Measurements from ENCODE around the gene PALD1.
"Not testable (repeated sequence)": the region's sequence is repeated elsewhere in the genome, so short reads cannot be mapped to it uniquely, and the experiment has no call there.

PALD1 gene

DNA sequence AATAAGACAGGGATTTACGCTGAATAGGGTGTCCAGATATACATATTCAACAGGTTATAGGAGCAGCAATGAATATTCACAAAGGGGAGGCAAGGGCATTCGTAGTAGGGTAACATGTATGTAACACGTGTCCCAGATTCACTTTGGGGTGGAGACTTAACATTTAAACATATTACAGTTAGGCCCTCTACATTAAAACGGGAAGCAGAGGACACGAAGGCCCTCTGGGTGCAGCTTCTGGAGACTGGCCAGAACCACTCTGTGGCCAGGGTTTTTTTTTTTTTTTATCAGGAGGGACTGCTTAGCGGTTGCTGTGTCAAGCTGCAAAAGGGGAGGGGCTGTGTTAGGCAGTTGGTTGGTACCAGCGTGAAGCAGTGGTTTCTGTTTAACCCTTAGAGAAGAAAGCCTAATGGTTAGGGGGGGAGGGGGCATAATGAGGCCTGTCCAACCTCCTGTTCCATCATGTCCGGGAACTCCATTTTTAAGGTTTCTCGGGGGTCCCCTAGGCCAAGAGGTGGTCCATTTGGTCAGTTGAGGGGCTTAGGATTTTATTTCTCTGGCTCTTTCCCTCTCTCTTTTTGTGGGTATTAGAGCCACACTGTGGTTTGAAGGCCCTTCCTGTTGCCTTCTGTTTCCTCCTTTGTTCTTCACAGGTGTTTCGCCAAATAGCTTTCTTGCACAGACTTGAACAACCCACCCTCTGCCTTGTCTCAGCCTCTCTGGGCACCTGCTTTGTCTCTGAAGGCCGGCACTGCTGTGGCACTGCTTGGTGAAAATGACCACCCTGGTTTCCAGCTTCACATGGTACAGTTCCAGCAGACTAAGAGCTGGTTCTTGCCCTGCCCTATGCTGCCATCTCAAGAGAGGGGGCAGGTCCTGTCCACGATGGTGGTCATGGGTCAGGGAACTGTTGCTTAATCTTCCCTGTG lies 97.6 kb downstream of the PALD1 start:
- no peak for DNase-seq

GRCh38 chr10:70576803-70577517 lies 98.4 kb downstream of the PALD1 start:
- DNase-seq, result no peak

DNA sequence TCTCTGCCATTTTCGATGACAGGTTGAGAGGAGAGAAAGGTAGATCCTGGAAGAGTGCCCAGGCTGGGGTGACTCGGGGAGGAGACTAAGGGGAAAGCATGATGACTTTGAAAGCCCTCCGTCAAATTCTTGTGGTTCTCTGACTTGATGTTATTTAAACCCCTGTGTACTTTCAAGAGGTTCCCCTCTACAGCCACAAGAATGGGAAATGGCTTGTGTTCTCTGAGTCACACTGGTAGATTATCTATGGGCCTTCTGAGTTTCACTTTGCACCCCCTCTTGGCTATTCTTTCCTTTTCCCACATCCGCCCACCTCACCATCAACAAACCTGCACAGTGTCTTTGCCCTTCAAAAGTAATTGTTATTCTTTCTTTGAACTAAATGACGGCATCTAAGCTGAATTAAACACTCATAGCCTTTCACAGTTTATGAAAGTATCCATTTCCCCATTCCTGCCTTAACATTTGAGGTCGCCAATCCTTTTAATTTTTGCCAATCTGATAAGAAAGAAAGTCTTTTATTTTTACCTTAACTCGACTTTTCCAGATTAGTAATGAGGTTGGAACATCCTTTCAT lies 99.9 kb downstream of the PALD1 start:
- no peak for DNase-seq

- DNase-seq, result no peak
Measured at GRCh38 chr10:70579234-70580002, 100.9 kb downstream of the PALD1 start.

GRCh38 chr10:70581176-70581575 lies 102.6 kb downstream of the PALD1 start:
- DNase-seq, result not testable (repeated sequence)

GRCh38 chr10:70582793-70583668 lies 104.5 kb downstream of the PALD1 start:
- DNase-seq, result no peak

GRCh38 chr10:70583669-70584037 lies 105.1 kb downstream of the PALD1 start:
- no peak for DNase-seq

- no peak for DNase-seq
Measured at GRCh38 chr10:70584366-70584765, 105.8 kb downstream of the PALD1 start.

DNA sequence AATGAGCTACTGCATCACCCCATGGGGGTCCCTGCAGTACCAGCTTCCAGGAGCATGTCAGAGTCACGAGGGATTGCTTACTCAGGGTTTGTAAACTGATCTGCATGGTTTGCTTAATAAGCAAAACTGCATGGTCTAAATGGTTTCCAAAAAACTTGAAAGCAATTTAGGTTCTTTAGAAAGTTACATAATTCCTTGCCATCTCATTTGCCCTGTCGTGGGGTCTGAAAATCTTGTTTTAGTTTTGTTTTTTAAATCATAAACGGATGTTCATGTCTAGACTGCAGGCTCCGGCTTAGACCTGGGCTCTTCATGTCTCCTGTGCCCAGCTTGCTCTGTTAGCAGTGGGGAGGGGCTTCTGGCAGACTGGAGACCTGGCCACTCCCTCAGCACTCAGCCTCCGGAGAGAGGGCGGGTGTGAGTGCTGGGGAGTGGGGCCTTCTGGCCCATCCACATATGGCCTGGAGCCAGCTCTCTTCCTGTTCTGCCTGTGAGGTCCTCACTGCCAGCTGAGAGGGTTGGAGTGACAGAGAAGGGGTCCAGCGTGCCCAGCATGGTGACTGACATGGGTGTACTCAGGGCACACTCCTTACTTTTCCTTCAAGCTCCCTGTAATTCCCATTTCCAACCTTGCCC lies 106.5 kb downstream of the PALD1 start:
- DNase-seq, result no peak

- DNase-seq, result no peak
Measured at GRCh38 chr10:70585578-70586169, 107.1 kb downstream of the PALD1 start.

DNA sequence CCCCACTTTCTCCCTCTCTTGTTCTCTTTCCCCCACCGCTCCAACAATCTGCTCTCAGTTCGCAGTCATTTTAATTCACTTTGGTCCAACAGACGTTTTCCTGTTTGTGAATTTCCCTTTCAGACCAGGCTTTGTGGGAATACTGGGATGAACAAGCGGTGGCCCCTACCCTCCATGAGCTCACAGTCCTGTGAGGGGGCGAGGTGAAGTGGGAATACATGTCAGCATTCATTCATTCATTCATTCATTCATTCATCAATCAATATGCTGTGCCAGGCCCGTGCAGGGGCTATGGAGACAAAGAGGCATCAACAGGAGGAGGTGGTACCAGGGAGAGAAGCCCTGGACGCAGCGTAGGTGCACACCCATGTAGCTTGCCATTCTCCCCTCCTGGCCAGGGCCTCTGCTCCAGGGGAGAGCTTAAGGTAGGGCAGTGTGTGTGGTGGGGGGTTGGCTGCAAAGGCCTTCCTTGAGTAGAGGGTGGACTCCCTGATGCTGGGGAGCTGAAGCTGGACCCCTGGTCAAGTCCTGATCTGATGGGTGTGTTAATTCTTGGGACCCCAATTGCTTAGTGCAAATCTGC lies 107.9 kb downstream of the PALD1 start:
- DNase-seq, result no peak

- DNase-seq, result no peak
Measured at GRCh38 chr10:70587045-70587658, 108.6 kb downstream of the PALD1 start.

GRCh38 chr10:70588255-70588654 lies 109.7 kb downstream of the PALD1 start:
- DNase-seq, result no peak

DNA sequence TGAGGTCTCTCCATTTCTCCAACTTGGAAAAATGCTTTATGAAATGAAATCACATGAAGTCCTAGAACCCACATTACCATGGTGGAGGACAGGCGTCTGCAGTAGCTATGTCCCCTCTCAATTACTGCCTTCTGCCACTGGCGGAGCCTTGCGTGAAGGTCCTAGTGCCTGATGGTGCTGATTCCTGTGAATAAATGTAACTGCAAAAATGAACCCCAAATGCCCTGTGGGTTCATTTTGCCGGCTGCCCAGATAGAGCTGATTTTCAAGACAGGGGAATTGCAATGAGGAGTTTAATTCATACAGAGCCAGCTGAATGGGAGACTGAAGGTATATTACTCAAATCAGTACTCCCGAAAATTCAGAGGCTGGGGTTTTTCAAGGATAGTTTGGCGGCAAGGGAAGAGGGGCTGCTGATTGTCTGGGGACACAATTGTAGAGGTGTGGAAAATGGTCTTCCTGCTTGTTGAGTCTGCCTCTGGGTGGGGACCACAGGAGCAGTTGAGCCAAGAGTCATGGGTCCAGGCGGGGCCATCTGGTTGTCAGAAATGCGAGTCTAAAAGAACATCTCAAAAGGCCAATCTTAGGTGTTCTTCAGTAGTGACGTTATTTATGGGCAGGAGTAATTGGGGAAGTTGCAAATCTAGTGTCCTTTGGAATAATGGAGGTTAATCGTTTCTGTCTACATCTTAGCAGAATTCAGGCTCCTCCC lies 110.4 kb downstream of the PALD1 start:
- DNase-seq, result no peak

DNA sequence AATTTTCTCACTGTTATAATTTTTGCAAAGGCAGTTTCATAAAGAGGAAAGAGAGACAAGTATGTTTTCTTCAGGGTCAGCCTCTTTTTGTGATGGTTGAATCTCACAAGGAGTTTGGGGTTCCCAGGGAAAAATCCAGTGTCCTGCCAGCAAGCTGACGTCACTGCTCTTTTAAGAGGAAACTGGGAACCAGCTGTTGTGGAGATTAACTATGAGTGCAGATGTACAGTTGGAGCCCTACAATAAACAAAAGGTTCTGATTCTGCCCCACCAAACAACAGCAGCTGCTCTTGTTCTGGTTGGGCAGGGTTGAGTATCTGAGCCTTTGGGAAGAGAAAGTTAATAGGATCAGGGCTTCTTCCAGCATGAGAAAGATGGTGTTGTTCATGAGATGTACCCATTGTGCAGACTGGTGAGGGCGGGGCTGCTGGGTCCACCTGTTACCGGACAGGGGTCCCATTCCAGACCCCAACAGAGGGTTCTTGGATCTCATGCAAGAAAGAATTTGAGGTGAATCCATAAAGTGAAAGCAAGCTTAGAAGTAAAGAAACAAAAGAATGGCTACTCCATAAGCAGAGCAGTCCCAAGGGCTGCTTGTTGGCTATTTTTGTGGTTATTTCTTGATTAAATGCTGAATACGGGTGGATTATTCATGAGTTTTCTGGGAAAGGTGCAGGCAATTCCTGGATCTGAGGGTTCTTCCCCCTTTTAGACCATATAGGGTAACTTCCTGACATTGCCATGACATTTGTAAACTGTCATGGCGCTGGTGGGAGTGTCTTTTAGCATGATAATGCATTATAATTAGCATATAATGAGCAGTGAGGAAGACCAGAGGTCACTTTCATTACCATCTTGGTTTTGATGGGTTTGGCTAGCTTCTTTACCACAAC lies 111.4 kb downstream of the PALD1 start:
- DNase-seq, result no peak

DNA sequence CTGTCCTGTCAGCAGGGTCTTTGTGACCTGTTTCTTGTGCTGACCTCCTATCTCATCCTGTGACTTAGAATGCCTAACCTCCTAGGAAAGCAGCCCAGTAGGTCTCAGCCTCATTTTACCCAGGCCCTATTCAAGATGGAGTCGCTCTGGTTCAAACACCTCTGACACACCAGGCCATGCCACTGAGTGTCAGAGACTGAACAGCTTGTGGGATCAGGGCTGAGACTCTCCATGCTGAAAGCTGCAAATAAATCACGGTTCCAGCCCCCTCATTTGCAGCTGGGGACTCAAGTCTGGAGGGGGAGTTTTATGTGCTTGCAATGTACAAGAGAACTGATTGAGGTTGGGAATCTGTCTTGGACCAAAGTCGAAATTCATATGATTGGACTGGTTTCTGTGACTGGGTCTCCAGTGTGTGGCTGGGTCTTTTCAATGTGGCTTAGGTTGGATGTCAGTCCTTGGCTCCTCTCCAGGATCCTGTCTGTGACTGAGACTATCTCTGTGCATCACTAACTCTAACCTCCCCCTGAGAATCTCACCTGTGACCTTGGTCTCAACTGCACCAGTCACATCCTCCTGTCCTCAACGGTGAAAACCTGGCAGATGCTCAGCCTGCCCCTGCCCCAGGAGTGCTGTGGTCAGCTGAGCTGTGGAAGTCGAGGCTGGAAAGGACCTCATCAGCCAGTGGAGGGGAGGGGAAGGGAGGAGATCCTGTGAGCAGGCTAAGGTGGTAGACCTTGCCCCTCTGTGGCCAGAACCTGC lies 112.3 kb downstream of the PALD1 start:
- no peak for DNase-seq

DNA sequence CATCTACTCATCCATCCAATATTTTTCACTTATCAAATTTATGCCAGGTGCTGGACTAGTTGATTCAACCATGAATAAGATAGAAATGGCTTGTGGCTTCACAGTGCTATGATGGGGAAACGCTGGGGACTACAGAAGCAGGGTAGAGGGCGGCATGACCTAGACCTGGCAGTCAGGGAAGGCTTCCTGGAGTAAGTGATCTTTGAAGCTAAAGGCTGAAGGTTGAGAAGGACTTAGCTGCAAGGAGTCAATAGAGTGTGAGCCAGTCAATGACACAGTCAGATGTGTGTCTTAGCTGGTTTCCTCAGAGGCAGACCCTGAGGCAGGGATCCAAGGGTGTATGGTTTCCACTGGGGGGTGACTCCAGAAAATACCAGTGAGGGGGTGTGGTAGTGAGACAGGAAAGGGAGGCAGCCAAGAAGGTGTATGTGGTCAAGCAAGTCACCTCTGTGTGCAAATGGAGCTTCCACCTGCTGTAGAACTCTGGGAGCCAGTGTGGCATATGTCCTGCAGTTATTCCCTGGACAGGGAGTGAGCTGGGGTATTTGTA lies 113.7 kb downstream of the PALD1 start:
- no peak for DNase-seq

Data from SW 1271 (cell line).